Glomerular endothelial cell (primary cell): ENCODE data around the gene HAAO. TPM values are rescaled to one million over a fixed set of nuclear protein-coding genes. Genes with fewer than 3 reads are reported as not detected.
"Not testable (repeated sequence)": the region's sequence is repeated elsewhere in the genome, so short reads cannot be mapped to it uniquely, and the experiment has no call there.

Experiments used
- DNase-seq: peaks from one replicate; pipeline ENCODE4 v3.0.0-alpha.2; 2011; ENCODE audit warnings: low read depth, low spot score; ENCODE audit errors: extremely low read depth
- total RNA-seq: library from RNA; depleted of rRNA; stranded (reverse); fragments of >200 nt; gene quantifications from 2 replicates; pipeline ENCODE4 v1.2.3, GENCODE V29; 2015

Gene HAAO
- total RNA-seq, 1 donor from 2014 or later = not detected

DNA sequence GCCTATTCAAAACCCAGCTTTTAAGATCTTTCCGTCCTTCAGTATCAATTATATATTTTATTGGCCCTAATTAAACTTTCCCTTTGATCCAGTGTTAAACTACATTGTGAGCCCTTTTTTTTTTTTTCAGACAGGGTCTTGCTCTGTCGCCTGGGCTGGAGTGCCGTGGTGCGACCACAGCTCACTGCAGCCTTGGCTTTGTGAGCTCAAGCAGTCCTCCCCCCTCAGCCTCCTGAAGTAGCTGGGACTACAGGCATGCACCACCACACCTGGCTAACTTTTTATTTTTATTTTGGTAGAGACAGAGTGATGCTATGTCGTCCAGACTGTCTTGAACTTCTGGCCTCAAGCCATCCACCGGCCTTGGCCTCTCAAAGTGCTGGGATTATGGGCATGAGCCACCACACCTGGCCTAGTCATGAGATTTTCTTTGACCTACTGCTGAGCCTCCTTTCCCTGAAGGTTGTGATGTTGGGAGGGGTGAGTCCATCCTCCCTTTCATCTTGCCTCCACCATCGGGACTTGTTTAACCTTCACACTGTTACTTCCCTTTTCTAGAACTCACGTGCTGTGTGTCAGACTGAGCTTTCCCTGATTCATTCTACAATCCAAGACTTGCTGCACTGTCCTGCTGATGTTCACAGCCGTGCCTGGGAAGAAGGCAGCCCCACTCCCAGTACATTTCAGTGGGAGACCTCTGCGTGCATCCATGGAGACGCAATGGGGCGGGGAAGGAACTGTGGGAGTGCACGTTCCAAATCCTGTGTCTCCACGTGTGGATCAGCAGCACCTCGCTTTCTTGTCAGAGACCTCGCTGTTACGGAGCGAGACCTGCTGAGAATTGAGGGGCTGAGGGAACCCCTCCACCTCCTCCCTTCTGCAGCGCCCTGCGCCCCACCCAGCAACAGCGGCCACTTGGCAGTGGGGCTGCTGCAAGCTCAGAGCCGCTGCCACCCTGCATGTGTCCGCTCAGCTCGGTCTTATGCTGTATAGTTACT, 39.3 kb downstream of the HAAO start:
- DNase-seq = no peak

DNA sequence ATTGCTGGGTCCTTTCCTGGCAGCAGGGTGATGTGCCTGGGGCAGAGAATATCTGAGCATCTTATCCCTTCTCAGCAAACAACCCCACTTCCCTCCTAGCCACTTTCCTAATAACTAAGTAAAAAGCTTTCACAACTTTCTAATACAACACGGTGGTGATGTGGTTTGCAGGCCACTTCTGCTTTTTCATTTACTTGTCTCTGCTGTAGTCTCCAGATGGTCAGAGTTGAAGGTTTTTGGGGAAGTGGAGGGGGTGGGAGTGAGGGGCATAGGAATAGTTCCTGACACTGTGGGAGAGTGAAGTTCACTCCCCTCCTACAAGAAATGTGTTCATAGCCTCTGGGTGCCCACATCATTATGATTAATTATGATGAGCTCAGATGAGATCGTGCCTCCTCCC, 40.1 kb downstream of the HAAO start:
- DNase-seq = no peak

DNA sequence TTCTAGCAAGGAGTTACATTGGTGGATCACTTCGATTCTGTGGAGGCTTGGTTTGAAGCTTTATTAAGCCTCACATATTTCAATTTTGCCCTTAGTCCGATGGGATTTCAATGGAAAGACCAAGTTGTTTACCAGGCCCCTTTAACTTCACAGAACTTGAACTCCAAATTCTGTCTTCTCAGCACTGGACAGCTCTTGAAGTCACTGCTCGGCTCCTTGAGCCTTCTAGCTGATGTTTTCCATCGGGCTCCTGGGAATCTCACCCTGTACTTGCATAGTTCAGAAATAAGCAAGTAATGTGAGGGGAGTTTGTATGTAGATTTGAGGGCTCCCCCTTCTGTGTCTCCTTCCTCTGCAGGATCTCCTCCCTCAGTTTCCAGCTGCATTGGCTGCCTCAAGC, 43.5 kb downstream of the HAAO start:
- no peak for DNase-seq

DNA sequence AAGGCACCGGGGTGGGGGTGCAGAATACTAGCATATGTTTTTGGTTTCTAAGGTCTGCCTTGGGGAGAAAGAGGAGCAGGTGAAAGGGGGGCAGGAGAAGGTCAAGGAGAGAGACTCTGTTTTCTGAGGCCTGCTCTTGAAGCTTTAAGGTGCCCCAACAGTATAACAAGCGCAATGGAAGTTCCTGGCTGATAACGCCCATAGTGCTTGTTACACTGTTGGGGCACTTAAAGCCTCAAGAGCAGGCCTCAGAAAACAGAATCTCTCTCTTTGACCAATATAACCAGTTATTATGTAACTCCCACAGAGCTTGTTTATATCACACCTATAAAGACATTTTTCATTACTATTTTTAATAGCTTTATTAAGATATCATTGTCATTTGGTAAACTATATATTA, 45.0 kb downstream of the HAAO start:
- no peak for DNase-seq

DNA sequence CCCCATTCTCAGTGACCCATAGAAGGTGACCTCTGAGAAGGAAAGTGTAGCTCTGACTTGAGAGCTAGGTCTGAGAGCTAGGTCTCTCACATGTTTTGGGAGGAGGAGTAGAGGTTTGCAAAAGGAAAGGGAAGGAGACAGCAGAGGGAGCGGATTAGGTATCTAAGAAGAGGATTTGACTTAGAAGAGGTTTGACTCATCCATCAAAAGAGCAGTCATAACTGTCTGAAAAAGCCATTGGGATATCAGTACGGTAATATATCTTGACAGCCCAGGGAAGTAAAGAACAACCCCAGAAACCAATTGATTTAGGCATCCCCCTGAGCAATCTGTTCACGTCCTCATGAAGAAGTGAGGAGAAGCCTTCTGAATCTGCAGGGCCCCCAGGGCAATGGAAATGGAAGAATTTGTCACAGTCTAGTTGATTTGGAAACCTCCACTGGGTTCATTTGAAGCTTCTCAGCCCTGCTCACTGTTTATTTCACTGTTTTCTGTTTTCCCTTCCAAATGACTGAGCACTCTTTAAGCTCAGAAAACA, 47.8 kb downstream of the HAAO start:
- no peak for DNase-seq

DNA sequence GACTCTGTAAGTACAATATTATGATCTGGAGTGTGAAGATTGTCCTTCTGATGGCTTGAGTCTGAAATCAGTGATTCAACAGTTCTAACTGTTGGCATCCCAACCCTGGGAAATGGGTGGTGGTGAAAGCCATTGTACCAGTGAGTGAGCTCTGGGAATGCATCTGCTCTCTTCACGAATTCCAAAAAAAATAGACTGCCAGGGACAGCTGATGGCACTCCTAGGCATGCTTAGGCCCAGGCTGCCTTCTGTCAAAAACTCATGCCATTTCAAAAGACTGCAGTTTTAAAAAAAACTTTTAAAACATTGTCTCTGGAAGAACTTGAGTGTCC, 48.8 kb downstream of the HAAO start:
- DNase-seq = no peak

DNA sequence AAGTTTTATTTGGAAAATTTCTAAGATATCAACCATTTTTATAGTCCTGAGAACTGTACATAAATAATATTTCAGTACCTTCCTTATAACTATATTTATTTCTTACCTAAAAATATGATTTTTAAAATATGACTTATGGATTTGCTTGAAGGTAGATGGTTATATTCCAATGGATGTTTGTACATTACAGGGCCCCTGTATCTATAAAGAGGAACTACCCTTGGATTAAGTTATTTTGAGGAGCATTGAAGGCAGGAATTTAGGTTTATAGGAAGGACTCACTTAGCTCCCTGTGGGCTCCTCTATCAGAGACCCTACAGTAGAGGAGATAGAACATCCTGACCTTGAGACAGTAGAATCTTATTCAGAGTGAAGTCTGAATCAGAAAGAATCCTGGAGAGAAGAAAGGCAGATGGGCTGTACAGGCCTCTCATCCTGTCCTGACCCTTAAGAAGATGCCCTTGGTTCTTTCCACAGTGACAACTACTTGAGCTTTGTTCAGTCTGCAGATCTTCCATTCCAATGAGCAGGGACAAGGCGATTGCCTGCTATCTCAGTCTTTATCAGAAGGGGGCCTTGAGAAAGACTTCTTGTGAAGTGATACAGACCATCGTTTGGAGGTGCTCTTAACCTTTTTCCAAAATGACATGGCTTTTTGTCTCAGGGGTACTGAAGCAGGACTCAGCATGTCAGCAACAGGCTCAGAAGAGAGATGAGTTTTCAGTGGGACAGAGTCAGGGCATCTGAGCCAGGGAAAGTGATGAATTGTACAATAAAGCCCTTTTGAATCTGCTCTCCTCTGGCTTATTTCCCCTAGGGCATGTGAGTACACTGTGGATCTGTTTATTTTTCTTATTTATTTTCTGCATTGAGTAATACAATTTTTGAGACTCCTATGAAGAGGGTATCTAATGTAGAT, 49.4 kb downstream of the HAAO start:
- DNase-seq = no peak

DNA sequence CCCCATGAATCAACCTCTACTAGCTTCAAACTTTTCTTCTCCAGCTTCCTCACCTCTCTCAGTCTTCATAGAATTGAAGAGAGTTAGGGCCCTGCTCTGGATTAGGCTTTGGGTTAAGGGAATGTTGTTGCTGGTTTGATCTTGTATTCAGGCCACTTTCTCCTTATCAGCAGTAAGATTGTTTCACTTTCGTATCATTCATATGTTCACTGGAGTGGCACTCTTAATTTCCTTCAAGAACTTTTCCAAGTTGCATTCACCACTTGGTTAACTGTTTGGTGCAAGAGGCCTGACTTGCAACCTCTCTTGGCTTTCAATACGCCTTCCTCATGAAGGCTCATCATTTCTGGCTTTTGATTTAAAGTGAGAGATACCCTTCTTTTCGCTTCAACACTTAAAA, 51.2 kb downstream of the HAAO start:
- no peak for DNase-seq

DNA sequence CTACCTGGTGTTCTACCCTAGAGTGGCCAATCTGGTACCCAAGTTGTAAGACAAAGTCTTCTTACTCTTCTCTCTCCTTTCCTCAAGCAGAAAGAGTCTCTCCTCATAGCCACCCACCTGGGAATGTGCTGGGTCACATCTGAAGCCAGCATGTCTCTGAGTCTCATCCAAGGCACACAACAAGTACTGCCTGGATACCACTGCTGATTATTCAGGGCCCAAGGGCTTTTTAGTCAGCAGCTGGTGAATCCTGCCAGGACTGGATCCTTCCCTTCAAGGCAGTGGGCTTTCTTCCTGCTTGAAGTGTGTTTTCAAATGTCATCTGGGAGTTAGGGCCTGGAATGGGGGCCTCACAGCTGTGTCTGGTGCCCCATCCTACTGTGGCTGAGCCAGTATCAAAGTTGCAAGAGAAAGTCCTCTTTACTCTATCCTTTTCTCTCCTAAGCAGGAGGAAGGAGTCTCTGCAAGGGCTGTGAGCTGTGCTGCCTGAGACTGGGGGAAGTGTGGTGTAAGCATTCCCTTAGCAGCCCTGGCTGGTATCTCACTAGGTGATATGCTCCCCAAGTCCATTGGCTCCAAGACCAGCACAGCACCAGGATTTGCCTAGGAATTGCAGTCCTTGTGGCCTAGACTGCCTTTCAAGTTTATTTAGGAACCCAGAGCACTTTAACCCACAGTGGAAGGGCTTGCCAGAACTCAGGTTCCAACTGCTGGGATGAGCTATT, 55.6 kb downstream of the HAAO start:
- DNase-seq = no peak

DNA sequence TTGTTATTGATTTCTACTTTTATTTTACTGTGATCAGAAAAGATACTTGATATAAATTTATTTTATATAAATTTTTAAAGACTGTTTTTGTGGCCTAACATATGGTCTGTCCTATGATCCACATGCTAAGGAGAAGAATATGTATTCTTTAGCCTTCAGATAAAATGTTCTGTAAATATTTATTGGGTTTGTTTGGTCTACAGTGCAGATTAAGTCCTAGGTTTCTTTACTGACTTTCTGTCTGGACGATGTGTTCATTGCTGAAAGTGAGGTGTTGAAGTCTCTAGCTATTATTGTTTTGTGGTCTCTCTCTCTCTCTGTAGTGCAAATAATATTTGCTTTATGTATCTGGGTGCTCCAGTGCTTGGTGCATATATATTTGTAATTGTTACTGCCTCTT, 58.5 kb downstream of the HAAO start:
- DNase-seq = no peak

DNA sequence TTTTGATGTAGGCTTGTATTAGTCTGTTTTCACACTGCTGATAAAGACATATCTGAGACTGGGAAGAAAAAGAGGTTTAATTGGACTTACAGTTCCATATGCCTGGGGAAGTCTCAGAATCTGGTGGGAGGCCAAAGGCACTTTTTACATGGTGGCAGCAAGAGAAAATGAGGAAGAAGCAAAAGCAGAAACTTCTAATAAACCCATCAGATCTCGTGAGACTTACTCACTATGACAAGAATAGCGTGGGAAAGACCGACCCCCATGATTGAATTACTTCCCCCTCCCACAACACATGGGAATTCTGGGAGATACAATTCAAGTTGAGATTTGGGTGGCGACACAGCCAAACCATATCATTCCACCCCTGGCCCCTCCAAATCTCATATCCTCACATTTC, 61.1 kb downstream of the HAAO start:
- DNase-seq = not testable (repeated sequence)

DNA sequence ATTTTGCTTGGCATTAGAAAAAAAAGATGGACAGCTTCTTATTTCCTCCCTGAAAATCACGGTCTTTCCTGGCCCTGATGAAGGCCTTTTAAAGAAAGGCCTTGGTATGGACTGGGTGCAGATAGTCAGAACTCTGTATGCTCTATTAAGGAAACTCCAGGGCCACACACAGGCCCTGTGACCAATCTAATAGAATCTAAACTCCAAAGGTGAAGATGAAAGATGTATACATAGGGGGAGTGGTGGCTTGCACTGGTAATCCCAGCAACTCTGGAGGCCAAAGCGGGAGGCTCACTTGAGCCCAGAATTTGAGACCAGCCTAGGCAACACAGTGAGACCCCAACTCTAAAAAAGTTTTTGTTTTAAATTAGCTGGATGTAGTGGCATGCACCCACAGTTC, 65.7 kb downstream of the HAAO start:
- no peak for DNase-seq

DNA sequence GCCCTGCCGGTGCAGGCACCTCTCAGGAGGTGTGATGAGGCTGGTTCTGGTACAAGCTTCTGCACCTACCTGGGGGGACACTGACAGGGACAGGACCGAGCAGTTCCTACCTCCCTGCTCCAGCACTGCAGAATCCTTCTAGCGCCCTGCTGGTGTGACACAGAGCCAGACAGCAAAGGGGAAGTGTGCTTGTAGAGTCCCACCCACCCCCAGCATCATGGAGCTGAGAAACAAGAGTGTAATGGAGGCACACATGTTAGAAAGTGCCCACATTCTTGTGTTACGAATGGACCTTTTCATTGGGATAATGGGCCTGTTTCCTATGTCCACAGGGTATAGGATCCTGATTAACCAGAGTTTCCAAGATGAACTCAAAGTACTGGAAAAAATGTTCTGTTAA, 66.7 kb downstream of the HAAO start:
- DNase-seq = no peak

DNA sequence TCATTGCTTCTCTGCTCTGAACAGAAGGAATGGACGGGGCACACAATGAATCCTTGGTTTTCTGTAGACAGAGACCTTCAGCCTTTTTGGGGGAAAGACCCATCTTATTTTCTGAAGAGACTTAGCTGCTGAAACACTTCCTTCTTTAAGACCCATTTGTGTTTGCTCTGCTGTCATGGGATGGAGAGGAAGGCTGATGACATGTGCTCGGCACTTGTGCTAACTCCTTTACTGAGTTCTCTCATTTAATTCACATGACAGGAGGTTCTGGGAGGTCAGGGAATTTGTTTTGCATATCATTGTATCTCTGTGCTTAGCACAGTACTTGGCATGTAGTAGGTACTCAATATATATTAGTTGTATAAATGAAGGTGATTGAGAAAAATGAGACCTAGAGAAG, 67.5 kb downstream of the HAAO start:
- no peak for DNase-seq

DNA sequence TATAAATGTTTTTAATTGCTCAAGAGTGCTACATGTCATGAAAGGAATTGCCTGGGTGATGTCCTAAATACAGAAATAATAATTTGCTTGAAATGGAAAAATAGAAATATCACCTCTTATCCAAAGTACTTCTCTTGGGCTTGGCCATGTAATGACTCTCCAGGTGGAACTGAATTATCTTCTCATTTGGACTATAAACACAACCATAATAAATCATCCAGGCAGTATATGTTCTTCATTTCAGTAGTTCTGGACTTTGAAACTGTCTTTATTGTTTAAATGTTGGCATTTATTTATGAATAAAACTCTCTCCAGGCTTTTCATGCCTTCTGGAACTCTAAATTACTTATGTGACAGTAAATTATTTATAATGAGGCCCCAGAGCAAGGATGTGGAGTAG, 68.9 kb downstream of the HAAO start:
- DNase-seq = no peak

DNA sequence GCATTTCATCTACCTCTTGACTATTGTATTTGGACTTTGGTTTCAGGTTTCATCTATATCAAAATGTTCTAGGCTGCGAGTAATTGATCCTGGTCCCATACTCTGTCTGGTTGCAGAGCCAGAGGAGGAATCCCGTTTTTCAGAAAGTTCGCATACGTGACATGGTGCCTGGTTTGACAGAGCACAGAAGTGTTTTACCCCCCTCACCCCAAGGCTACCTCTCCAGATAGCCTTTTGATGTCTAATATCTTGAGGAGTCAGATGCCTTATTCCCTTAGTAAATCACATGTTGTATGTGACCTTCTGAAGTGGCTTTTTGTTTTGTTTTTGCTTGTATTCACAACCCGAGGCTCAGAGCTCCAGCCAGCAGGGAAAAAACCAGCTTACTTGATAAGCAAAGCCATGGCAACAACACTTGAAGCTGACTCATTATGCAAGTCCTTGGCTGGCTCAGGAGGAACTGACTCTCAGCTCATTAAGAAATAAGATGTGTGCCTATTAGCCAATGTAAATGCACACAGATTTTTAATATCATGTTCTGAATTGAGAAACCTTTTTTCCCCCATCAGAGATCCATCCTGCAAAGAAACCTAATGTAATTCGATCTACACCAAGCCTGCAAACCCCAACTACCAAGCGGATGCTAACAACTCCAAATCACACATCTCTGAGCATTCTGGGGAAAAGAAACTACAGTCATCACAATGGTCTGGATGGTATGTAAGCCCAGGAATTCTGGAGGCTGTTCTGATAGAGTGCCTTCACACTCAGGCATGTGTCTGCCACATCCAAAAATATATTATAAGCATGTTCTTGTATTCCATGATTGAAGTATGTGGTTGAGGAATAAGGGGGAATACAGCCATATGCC, 69.8 kb downstream of the HAAO start:
- peak; percentile 29 for DNase-seq

DNA sequence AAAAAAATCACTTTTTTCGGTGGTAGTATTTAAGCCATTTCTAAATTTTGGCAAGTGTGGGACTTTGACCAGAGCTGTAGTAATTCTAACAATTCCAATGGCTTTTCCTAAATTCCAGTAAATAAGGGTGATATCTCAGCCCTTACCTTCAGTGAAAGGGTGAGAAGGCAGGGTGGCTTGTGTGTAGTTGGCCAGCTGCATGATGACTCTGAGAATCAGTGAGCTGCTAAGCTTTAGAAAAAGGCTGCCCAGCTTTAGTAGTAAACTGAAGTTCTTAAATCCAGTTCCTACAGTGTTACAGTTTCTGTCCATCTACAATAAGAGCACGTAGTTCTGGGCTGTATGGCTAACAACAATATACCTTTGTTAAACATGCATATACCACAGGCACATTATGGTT, 70.5 kb downstream of the HAAO start:
- DNase-seq = no peak
